OCI-LY3 (cell line): Measurements from ENCODE around the gene ABL1.

Experiments
- H2AFZ ChIP-seq: fragments of 200-600, 300-600 bp; shearing (Covaris generic); 2 replicates; pipeline ENCODE4 v1.6.0; 2014; ENCODE audit warnings: antibody characterized with exemption, low read depth, low read length
- H3K27ac ChIP-seq: fragments of 200-600, 300-600 bp; sonication (generic); 2 replicates; pipeline ENCODE4 v1.5.1; 2014; ENCODE audit warnings: mild to moderate bottlenecking, low read length, moderate library complexity, mixed read lengths
- H3K27me3 ChIP-seq: fragments of 200-600, 300-600 bp; sonication (generic); 2 replicates; pipeline ENCODE4 v1.6.1; 2014; ENCODE audit warnings: low read depth, low read length, mixed read lengths
- H3K36me3 ChIP-seq: fragments of 200-600, 300-600 bp; sonication (generic); replicated peaks from 2 replicates; pipeline ENCODE3; 2014; ENCODE audit warnings: low read depth, low read length, mixed read lengths
- H3K4me1 ChIP-seq: fragments of 300-600, 200-600 bp; sonication (generic); 2 replicates; pipeline ENCODE4 v1.6.1; 2014; ENCODE audit warnings: low read length, mixed read lengths
- H3K4me2 ChIP-seq: fragments of 200-600, 300-600 bp; sonication (generic); 2 replicates; pipeline ENCODE4 v1.6.1; 2014; ENCODE audit warnings: low read length, mixed read lengths
- H3K4me3 ChIP-seq: fragments of 300-600, 200-600 bp; sonication (generic); 2 replicates; pipeline ENCODE4 v1.5.1; 2014; ENCODE audit warnings: antibody characterized with exemption, mild to moderate bottlenecking, low read length, moderate library complexity
- H3K79me2 ChIP-seq: fragments of 300-600, 200-600 bp; shearing (Covaris generic); 2 replicates; pipeline ENCODE4 v1.6.1; 2014; ENCODE audit warnings: mild to moderate bottlenecking, low read length, mixed read lengths
- H3K9ac ChIP-seq: fragments of 300-600, 200-600 bp; shearing (Covaris generic); 2 replicates; pipeline ENCODE4 v1.6.0; 2014; ENCODE audit warnings: mild to moderate bottlenecking, low read length, moderate library complexity
- H3K9me3 ChIP-seq: fragments of 200-600, 300-600 bp; shearing (Covaris generic); 2 replicates; pipeline ENCODE4 v1.6.1; 2014; ENCODE audit warnings: low read length, mixed read lengths; ENCODE audit not compliant: insufficient read depth
- H4K20me1 ChIP-seq: fragments of 200-600, 300-600 bp; sonication (generic); 2 replicates; pipeline ENCODE4 v1.6.1; 2016; ENCODE audit warnings: low read length, mixed read lengths; ENCODE audit not compliant: insufficient read depth
- EZH2phosphoT487 ChIP-seq: fragments of 200-600 bp; shearing (Covaris generic); IDR thresholded peaks from 2 replicates; pipeline ENCODE4 v1.6.1; 2018; ENCODE audit warnings: antibody characterized with exemption, mixed run types, low read depth
- TF ChIP-seq, protein P1 (sequence below): fragments of 200-600, 300-600 bp; sonication (generic); IDR thresholded peaks from 2 replicates; pipeline ENCODE4 v1.5.1; 2014; ENCODE audit warnings: antibody characterized with exemption, low read length, low read depth

Gene ABL1

DNA sequence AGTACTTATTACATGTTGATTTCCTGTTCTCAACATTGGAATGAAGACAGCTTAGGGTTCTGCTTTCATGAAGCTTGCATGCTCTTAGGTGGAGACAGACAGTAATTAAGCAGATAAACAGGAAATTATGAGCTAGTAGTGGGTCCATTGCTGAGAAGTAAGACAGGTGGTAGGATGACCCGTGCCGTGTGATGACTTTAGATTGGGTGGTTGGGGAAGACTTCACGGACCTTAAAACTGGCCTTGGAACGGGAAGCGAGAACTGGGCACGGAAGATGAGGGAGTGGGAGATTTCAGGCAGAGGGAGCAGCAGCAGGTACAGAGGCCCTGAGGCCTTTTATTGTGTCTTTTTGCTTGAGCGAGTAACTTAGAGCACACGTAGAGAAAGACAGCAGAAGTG, 27.2 kb downstream of the ABL1 start:
- Histone ChIP-seq H3K79me2 (peaks cover 17% of the 10 kb centered on the region), H3K27me3 (no peaks in the 10 kb centered on the region), H3K27ac (no peak overlapping the region), H3K9me3 (no peaks in the 10 kb centered on the region), H4K20me1 (peaks cover 30% of the 10 kb centered on the region), H3K9ac (no peak overlapping the region), H3K4me2 (no peak overlapping the region), H3K4me1 (peaks cover 25% of the 10 kb centered on the region), H2AFZ (no peak overlapping the region), H3K36me3 (peaks cover 54% of the 10 kb centered on the region), H3K4me3 (no peak overlapping the region)
- TF ChIP-seq, protein P1, sequence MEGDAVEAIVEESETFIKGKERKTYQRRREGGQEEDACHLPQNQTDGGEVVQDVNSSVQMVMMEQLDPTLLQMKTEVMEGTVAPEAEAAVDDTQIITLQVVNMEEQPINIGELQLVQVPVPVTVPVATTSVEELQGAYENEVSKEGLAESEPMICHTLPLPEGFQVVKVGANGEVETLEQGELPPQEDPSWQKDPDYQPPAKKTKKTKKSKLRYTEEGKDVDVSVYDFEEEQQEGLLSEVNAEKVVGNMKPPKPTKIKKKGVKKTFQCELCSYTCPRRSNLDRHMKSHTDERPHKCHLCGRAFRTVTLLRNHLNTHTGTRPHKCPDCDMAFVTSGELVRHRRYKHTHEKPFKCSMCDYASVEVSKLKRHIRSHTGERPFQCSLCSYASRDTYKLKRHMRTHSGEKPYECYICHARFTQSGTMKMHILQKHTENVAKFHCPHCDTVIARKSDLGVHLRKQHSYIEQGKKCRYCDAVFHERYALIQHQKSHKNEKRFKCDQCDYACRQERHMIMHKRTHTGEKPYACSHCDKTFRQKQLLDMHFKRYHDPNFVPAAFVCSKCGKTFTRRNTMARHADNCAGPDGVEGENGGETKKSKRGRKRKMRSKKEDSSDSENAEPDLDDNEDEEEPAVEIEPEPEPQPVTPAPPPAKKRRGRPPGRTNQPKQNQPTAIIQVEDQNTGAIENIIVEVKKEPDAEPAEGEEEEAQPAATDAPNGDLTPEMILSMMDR: no peak
- no peak for TF ChIP-seq EZH2phosphoT487

DNA sequence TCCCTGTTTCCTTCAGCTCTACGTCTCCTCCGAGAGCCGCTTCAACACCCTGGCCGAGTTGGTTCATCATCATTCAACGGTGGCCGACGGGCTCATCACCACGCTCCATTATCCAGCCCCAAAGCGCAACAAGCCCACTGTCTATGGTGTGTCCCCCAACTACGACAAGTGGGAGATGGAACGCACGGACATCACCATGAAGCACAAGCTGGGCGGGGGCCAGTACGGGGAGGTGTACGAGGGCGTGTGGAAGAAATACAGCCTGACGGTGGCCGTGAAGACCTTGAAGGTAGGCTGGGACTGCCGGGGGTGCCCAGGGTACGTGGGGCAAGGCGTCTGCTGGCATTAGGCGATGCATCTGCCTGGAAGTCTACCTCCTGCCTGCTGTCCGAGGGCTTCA, 27.7 kb downstream of the ABL1 start:
- no peak for TF ChIP-seq EZH2phosphoT487
- TF ChIP-seq, protein P1: no peak
- H3K4me3 ChIP-seq: no peak overlapping the region
- peaks cover 25% of the 10 kb centered on the region for H3K4me1 ChIP-seq
- H2AFZ ChIP-seq: no peak overlapping the region
- H4K20me1 ChIP-seq: peaks cover 29% of the 10 kb centered on the region
- peaks cover 51% of the 10 kb centered on the region for H3K36me3 ChIP-seq
- H3K27ac ChIP-seq: peak overlapping the region; percentile 51
- H3K4me2 ChIP-seq: peak overlapping the region; percentile 27; the same call in 1 of the 2 replicates
- H3K9ac ChIP-seq: no peak overlapping the region
- no peaks in the 10 kb centered on the region for H3K27me3 ChIP-seq
- no peaks in the 10 kb centered on the region for H3K9me3 ChIP-seq
- peaks cover 19% of the 10 kb centered on the region for H3K79me2 ChIP-seq

DNA sequence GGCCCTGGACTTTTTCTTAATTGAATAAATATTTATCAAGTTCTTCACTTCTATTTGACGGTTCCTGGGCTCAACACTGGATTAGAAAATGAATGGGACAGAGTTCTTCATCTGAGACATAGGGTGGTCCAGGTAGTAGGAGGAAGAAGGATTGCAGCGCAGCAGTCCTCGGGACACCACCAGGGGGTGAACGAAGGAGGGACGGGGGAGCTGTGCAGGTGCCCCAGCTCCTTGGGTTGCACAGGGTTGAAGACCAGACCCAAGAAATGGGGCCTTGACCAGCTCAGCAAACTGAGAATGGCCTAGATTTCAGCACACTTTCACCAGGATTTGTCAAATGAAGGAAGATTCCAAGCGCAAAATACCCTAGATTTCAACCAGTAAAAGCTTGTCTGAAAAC, 29.5 kb downstream of the ABL1 start:
- H3K9me3 ChIP-seq: no peaks in the 10 kb centered on the region
- H3K4me3 ChIP-seq: no peak overlapping the region
- no peak for TF ChIP-seq EZH2phosphoT487
- TF ChIP-seq, protein P1: no peak
- peaks cover 42% of the 10 kb centered on the region for H3K36me3 ChIP-seq
- peaks cover 13% of the 10 kb centered on the region for H3K79me2 ChIP-seq
- H3K4me1 ChIP-seq: peaks cover 30% of the 10 kb centered on the region
- H4K20me1 ChIP-seq: peaks cover 28% of the 10 kb centered on the region
- no peak overlapping the region for H3K4me2 ChIP-seq
- no peak overlapping the region for H2AFZ ChIP-seq
- H3K27ac ChIP-seq: peak overlapping the region; percentile 51
- H3K9ac ChIP-seq: no peak overlapping the region
- no peaks in the 10 kb centered on the region for H3K27me3 ChIP-seq

DNA sequence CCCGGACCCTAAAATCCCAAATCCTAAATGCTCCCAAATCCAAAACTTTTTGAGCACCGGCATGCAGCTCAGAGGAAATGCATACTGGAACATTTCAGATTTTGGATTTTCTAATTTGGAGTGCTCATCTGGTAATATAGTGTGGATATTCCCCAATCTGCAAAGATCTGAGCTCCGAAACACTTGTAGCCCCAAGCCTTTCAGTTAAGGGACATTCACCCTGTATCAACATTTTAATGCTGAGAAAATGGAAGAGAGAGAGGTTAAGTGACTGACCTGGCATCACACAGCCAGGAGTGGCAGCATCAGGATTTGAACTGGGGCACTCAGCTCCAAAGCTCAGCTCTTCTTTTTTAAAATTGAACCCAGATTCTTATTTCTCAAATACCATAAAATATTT, 30.9 kb downstream of the ABL1 start:
- Histone ChIP-seq H3K79me2 (peaks cover 13% of the 10 kb centered on the region), H2AFZ (no peak overlapping the region), H3K27ac (no peak overlapping the region), H4K20me1 (peaks cover 36% of the 10 kb centered on the region), H3K4me1 (peaks cover 44% of the 10 kb centered on the region), H3K9me3 (no peaks in the 10 kb centered on the region), H3K27me3 (no peaks in the 10 kb centered on the region), H3K36me3 (peaks cover 33% of the 10 kb centered on the region), H3K4me3 (no peak overlapping the region), H3K4me2 (no peak overlapping the region), H3K9ac (no peak overlapping the region)
- TF ChIP-seq EZH2phosphoT487: no peak
- TF ChIP-seq, protein P1: no peak
